GM12801 (cell line): ENCODE results near the gene TCTN3.

ENCODE experiments used
- CTCF ChIP-seq: IDR thresholded peaks from one replicate; pipeline ENCODE4 v1.5.1; 2011; ENCODE audit warnings: control low read depth; ENCODE audit not compliant: insufficient read length; ENCODE audit errors: extremely low read depth

TCTN3 gene

DNA sequence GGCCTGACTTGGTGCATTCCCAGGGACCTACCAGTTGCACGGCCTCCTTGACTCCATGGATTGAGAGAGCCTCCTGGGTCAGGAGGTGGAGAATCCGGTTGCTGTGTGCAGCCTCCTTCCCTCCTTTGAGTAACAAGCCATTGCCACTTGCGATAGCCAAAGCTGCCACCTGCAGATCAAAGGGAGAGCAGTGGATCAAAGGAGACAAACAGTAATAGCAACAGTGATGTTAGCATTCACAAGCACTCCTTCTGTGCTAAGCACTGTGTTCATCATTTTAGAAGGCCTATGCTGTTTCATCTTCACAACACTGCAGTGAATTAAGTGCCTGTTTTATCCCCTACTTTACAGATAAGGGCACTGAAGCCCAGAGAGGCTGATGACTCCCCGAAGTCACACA, 77.3 kb downstream of the TCTN3 start:
- TF ChIP-seq CTCF = no peak
